ENCODE measurements around the gene ANKRD63.

ANKRD63 gene

DNA sequence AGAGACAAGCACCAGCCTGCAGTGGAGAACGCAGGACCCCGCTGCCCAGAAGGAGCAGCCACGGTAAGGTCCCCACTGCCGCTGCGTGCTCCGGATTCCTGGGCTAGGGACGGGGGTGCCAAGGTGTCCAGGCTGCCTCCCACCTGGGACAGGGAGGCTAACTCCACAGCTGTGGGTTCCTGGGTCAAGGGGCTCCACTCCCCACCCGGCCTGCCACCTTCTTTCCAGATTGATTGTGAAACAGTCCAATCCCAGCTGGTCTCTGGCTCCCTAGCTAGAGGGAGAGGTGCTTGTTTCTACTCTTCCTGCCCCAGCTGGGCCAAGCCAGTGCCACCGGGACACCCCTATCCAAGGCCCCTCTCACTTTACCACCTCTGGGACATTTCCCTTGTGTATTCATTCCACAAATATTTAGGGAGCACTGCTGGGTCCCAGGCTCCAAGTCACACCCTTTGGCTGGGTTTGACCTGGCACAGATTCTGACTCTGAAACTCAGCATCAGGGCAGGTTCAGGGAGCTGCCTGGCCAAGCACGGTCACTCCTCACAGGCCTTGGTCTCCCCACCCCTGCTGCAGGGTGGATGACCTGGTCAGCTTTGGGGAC lies 42.1 kb downstream of the ANKRD63 start:
- DNase-seq = no peak

DNA sequence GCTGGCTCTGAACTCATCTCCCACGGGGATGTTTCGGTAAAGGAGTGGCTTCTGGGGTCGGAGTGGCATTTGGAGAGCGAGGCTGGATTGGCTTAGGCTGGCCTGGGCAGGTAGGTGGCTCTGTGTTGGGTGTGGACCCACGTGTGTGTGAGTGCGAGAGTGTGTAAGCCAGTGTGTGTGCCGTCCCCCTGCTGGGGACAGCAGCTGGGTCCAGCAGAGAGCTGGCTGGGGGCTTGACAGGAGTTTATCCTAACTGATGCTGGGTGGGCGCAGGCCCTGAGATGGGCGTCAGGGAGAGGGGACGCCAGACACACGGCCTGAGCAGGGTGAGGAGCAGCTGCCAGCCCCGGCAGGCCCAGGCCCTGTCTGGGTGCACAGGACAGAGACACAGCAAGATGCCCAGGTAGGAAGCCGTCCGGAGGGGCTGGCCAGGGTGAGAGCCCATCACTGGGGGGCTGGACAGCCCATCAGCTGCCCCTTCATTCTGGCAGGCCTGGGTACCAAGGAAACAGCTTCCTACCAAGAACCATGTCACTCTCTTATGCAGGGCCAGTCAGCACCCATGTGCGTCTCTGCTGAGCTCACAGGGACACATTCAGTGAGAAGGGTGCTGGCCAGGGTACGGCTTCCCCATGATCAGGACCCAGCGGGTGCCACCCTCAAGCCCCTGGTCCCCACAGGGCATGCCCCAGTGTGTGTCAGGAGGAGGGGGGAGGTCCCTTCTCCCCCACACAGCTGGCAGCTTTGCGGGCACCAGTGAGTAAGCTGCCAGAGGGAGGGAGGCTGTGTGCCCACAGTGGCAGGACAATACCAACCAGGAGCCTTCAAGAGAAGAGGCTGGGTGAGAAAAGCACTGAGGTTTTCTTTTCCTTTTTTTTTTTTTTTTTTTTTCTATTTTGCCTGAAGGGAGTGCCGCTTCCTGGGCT lies 42.9 kb downstream of the ANKRD63 start:
- no peak for DNase-seq

DNA sequence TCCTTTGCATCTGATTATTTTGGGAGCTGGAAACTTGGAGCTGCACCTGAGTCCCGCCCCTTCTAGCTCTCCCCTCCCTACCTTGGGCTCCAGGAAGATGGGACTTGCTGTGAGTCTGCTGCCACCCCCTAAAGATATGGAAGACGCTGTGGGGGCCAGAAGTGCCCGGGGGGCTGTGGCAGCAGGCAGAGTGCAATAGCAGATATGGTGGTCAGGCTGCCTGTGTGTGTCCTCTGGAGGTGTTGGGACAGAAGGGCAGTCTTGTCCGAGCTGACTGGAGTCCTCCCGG lies 43.5 kb downstream of the ANKRD63 start:
- DNase-seq = no peak

DNA sequence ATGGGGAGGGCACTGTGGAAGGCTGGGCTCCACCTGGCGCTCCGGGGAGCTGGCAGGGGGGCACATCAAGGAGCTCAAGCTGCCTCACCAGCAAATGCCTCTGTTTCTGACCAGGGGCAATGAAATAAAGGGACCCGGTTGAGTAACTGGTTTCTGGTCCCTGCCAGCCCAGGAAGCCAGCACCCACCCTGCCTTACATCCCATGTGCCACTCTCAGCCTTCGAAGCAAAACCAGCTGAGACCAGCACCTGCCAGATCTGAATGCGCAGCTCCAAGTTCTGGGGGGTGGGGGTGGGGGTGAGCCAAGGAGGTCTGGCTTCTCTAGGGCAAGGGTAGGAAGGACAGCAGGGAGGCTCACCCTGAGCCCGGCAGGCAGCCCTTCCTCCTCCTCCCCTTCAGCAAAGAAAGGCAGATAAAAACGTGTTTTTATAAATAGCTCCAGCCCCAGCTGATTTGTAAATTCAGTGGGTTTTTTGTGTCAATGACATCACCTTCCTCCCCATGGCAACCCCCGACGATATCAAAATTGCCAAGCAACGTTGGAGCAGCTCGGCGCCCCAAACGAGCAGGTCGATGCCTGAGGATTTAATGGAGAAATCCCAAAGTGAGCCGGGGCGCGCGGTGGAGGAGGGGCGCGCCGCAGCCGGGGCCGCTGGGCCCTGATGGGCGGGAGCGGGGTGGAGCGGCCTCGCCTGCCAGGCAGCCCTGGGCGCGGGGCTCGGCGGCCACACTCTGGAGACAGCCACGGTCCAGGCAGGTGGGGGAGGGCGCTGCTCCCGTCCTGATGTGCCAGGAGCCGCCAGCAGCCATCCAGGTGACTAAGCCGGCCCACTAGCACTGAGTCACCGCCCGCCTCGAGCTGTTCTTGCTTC lies 44.1 kb downstream of the ANKRD63 start, which contains the start of gene PAK6:
Gene PAK6 (plus strand): TSS at position 532 of the 872 bp plus-strand sequence. CDS start 25,723 bp downstream, outside the sequence.
- DNase-seq = peak; percentile 61

DNA sequence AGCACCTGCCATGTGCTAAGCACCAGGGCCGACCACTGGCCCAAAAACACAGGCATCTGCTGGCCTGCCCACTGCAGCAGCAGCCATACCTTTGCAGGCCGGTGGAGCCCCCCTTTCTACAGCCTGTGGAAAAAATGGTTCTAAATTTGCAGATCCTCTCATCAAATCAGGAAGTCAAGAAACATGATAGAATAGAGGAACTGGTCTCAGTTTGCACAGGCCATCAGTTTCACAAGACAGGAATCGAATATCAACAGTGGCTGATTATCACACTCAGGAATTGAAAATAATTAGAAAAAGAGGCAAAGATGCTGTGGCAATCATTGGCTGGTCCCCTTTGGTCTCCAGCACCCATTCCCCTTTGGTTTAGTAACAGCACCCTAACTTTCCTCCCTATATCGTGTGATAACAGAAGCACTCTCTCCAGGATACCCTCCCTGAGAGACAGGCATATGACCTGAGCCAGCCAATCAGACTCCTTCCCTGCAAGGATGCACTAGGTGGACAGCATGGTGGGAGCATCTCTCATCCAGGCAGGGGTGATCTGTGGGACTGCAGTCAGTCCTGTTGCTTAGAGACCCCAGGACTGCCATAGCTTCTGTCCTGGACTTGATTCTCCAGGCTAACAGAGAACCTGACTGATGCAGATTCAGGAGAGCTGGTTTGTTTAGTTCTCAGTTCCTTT lies 47.5 kb downstream of the ANKRD63 start:
- no peak for DNase-seq

DNA sequence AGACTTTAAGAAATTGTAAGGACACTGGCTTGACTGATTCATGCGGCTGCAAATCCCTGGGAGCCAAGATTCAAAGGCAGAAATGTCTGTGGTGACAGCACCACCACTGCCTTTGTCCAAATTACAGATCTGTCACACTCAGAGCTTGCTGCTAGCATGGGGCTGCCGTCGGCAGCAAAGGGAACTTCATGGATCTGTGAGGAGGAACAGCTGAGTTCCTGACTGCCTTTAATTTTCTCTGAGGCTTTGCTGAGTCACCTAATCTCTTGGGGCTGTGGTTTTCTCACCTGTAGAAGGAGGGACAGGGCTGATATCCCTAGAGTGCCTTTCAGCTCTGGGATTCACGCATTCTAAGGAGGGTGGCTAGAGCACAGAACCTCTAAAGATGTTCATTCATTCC lies 48.1 kb downstream of the ANKRD63 start:
- DNase-seq = no peak

DNA sequence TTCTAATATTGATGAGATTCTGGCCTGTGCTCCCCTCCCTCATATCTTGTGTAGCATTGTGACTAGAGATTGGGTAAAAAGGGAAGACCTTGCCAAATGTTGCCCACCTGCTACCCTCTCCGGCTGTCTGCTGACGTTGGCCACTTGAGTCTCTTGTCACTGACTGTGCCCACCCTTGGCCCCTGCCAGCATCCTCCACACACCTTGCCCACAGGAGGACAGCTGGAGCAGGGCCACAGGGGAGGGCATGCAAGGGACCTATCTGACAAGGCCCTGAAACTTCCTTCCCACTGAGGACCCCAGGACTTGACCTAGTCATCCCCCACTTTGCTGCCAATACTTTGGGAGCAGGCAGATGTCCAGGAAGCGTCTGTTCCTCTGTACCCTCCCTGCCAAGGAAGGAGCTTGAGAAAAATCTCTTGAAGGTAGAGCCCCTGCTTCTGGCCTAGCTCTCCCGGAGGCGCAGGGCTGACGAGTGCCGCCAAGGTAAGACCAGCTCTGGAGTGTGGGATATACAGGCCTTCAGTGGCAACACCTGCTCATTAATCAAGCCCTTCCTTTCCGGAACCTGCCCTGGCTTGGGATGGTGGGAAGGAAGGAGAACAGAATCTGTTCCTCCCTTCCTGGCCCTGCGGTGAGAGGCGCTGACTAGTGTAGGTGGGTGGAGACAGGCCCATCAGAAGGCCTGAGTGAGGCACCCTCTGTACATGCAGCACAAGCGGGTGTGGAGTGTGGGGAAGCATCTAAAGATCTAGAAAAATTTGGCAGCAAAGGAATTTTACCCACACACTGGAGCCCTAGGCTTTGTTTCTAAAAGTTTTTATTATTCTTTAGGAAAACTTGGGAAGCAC lies 48.9 kb downstream of the ANKRD63 start:
- DNase-seq = peak; percentile 9

DNA sequence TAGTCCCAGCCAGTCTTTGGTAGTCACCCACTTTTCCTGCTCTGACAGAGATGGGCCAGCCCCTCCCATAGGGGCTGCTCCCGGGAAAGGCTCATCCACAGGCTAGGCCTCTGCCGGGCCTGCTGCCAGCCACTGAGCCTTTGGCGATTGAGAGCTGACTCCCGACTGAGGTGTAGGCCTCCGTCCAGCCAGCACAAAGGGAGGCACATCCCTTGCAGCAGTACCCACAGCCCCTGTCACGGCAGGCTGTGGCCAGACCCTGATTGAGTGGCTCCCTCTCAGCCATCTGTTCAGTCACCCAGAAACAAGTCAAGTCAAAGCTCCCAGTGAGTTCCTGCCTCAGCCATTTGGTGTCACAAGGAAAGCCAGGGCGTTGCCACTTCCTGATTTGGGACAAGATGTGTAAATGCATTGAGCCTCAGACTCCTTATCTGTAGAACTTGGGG lies 50.2 kb downstream of the ANKRD63 start:
- DNase-seq = peak; percentile 21
